ACHN (cell line): Measurements from ENCODE around the gene SYCP2L.
"Not testable (repeated sequence)": the region's sequence is repeated elsewhere in the genome, so short reads cannot be mapped to it uniquely, and the experiment has no call there.

Source experiments
- DNase-seq: peaks from one replicate; pipeline ENCODE4 v3.0.0-alpha.2; 2015
- in situ Hi-C: cut with HindIII; loops from 2 replicates; pipeline ENCODE4 v1.10.0; 2017; ENCODE audit warnings: low sequenced_read_pairs, low pct_ligation_motif_present, low pct_unique_long_range_greater_than_20kb

Gene SYCP2L

GRCh38 chr6:10886691-10887502 lies at the start of gene SYCP2L:
Gene SYCP2L (plus strand): TSS chr6:10887052. CDS start chr6:10887127, 75 bp downstream.
- peak; percentile 93 for DNase-seq
- in situ Hi-C loops, result no loop called here

GRCh38 chr6:10837622-10837994 lies 49.2 kb upstream of the SYCP2L start:
- peak; percentile 13 for DNase-seq
- in situ Hi-C loops, result no loop called here

GRCh38 chr6:10837995-10838793 lies 48.7 kb upstream of the SYCP2L start, which contains the start of gene MAK:
Gene MAK (minus strand): TSS chr6:10838539. CDS start chr6:10830648, 7,891 bp downstream.
- peak; percentile 85 for DNase-seq
- in situ Hi-C loops, result no loop called here

GRCh38 chr6:10838794-10839333 lies 48.0 kb upstream of the SYCP2L start:
- in situ Hi-C loops, result no loop called here
- no peak for DNase-seq

GRCh38 chr6:10843554-10843953 lies 43.3 kb upstream of the SYCP2L start:
- in situ Hi-C loops, result no loop called here
- DNase-seq, result no peak

GRCh38 chr6:10847684-10848083 lies 39.2 kb upstream of the SYCP2L start:
- in situ Hi-C loops, result no loop called here
- DNase-seq, result peak; percentile 31

- in situ Hi-C loops, result no loop called here
- DNase-seq, result no peak
These were observed 37.0 kb upstream of the SYCP2L start for GRCh38 chr6:10849901-10850300.

GRCh38 chr6:10850728-10851127 lies 36.1 kb upstream of the SYCP2L start:
- DNase-seq, result no peak
- in situ Hi-C loops, result no loop called here

GRCh38 chr6:10852361-10852960 lies 34.4 kb upstream of the SYCP2L start:
- no peak for DNase-seq
- in situ Hi-C loops, result no loop called here

- in situ Hi-C loops, DNase-seq: not testable (repeated sequence)
These were observed 33.0 kb upstream of the SYCP2L start for GRCh38 chr6:10853849-10854300.

- no peak for DNase-seq
- in situ Hi-C loops, result no loop called here
These were observed 31.8 kb upstream of the SYCP2L start for GRCh38 chr6:10854922-10855632.

GRCh38 chr6:10857259-10857658 lies 29.6 kb upstream of the SYCP2L start:
- in situ Hi-C loops, result no loop called here
- no peak for DNase-seq

GRCh38 chr6:10861086-10861485 lies 25.8 kb upstream of the SYCP2L start:
- no peak for DNase-seq
- in situ Hi-C loops, result no loop called here

- in situ Hi-C loops, result no loop called here
- no peak for DNase-seq
These were observed 24.5 kb upstream of the SYCP2L start for GRCh38 chr6:10862361-10862760.

- in situ Hi-C loops, result not testable (repeated sequence)
These were observed 23.8 kb upstream of the SYCP2L start for GRCh38 chr6:10863031-10863430.

GRCh38 chr6:10866709-10867108 lies 20.1 kb upstream of the SYCP2L start:
- DNase-seq, in situ Hi-C loops: not testable (repeated sequence)

More at GRCh38 chr6:10863031-10863430, 23.8 kb upstream of the SYCP2L start:
- not testable (repeated sequence) for DNase-seq

- in situ Hi-C loops, result no loop called here
- no peak for DNase-seq
These were observed 18.9 kb upstream of the SYCP2L start for GRCh38 chr6:10867952-10868351.

GRCh38 chr6:10873374-10873773 lies 13.5 kb upstream of the SYCP2L start:
- no peak for DNase-seq
- in situ Hi-C loops, result no loop called here
